HUES48 (cell line): Measurements from ENCODE around the gene SPTBN2.

ENCODE experiments used
- H3K27ac ChIP-seq: one replicate; pipeline ENCODE4 v1.7.0; 2013; ENCODE audit warnings: low read depth, low read length, inconsistent platforms
- H3K27me3 ChIP-seq: 2 replicates; pipeline ENCODE4 v1.6.1; 2013; ENCODE audit warnings: mild to moderate bottlenecking, low read length; ENCODE audit not compliant: control insufficient read depth, insufficient read depth
- H3K36me3 ChIP-seq: 2 replicates; pipeline ENCODE4 v1.6.1; 2013; ENCODE audit warnings: low read length; ENCODE audit not compliant: control insufficient read depth, insufficient read depth
- H3K4me1 ChIP-seq: 2 replicates; pipeline ENCODE4 v1.6.1; 2013; ENCODE audit warnings: mild to moderate bottlenecking, low read length; ENCODE audit not compliant: control insufficient read depth, insufficient read depth
- H3K4me3 ChIP-seq: 2 replicates; pipeline ENCODE4 v1.5.1; 2013; ENCODE audit warnings: mild to moderate bottlenecking, low read depth, low read length
- H3K9ac ChIP-seq: 2 replicates; pipeline ENCODE4 v1.6.1; 2013; ENCODE audit warnings: mild to moderate bottlenecking, low read depth, low read length, moderate library complexity
- H3K9me3 ChIP-seq: 2 replicates; pipeline ENCODE4 v1.6.1; 2013; ENCODE audit warnings: low read length; ENCODE audit not compliant: control insufficient read depth, insufficient read depth

SPTBN2 gene

DNA sequence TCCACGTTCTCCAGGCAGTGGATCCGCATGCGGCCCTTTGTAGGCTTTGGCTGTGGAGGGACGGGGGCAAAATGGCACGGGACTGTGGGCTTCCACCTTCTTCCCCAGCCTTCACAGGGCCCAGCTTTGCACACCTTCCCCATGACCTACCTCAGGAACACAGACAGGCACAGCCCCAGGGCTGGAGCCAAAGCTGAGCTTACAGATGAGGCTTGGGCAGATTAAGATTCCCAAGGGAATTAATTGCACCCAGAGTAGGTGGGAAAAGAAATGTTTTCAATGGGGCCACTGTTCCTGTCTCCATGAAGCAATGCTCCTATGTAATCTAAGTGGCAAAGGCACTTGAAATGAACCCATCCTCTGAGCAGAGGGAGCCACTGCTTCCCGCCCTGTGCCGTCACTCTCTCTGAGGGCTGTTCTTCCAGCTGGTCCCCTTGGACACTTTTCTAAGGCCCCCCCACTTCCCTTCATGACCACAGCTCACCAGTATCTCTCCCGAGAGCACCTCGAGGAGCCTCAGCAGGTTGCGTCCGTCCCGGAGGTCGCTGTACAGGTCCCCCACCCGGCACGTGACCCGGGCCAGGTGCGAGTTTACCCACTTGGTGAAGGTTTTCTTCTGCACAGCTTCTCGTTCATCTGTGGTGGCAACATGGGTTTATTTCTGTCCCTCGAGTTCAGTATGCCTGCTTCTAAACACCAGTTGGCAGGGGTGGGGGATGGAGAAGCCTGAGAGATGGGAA is 13.5 kb downstream of the SPTBN2 start:
- Histone ChIP-seq H3K9me3 (no peaks in the 10 kb centered on the region), H3K36me3 (peaks cover 69% of the 10 kb centered on the region), H3K27me3 (no peaks in the 10 kb centered on the region), H3K4me1 (peaks cover 20% of the 10 kb centered on the region), H3K27ac (no peak overlapping the region), H3K9ac (no peak overlapping the region), H3K4me3 (no peak overlapping the region)

DNA sequence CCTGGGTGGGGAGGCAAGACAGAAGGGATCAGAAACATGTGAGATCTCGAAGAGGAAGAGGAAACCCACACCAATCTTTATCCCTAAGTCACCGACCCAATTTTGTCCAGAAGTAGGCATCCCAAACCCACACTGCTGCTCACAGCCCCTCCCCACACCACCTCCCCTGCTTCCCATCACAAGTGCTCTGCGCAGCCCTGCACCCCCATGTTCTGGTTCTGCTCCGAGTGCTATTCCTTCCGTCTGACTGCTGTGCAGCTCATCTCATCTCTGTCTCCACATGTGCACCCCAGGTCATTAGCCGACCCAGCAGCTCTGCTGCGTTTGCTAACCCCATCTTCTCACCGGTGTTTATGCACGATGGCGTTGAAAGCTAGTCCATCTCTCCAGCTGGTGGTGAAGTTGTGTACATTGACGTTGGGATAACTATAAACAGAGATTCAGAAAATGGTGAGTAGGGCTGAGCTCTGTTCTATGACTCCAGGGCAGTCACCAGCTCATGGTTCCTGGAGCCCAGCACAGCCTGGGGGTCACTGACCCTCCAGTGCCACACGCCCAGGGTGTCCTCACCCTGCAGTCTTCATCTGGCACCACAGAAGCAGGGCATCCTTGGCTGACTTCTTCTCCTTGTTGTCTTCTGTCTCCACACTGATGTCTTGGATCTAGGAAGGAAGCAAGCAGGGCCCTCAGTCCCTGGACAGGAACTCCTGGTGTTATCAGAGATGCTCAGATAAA is 15.1 kb downstream of the SPTBN2 start:
- H3K9me3 ChIP-seq: no peaks in the 10 kb centered on the region
- H3K9ac ChIP-seq: no peak overlapping the region
- peaks cover 11% of the 10 kb centered on the region; the same call in 1 of the 2 replicates for H3K4me1 ChIP-seq
- peaks cover 75% of the 10 kb centered on the region for H3K36me3 ChIP-seq
- H3K4me3 ChIP-seq: no peak overlapping the region
- no peaks in the 10 kb centered on the region for H3K27me3 ChIP-seq
- H3K27ac ChIP-seq: no peak overlapping the region

DNA sequence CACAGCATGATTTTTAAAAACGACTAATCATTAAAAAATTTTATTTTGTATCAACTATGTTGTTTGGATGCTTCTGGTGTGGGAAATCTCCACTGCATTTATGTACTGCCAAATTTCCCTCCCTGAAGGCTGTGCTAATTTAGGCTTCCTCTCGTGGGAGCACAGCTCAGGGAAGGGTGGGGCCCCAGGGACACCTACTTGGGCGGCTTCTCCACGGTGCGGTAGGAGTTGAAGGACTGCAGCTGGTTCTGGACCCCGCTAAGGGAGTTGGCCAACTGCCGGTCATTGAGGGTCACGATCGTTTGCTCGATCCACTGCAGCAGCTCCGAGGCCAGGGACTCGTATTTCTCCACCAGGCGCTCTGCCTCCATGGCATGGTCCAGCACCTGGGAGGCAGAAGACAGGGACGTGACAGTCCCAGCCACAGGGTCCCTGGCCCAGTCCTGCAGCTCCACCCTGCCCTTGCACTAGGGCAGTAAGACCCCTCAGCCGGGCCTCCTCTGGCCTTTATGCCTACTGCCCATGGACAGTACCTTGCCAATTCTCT is 18.6 kb downstream of the SPTBN2 start:
- Histone ChIP-seq H3K36me3 (peaks cover 91% of the 10 kb centered on the region), H3K9me3 (no peaks in the 10 kb centered on the region), H3K9ac (no peak overlapping the region), H3K27ac (no peak overlapping the region), H3K27me3 (no peaks in the 10 kb centered on the region), H3K4me3 (no peak overlapping the region), H3K4me1 (no peaks in the 10 kb centered on the region)

GRCh38 chr11:66708701-66709100 is 20.3 kb downstream of the SPTBN2 start:
- no peaks in the 10 kb centered on the region for H3K4me1 ChIP-seq
- no peaks in the 10 kb centered on the region for H3K9me3 ChIP-seq
- no peak overlapping the region for H3K9ac ChIP-seq
- H3K27ac ChIP-seq: no peak overlapping the region
- no peaks in the 10 kb centered on the region for H3K27me3 ChIP-seq
- peaks cover 87% of the 10 kb centered on the region for H3K36me3 ChIP-seq
- no peak overlapping the region for H3K4me3 ChIP-seq

DNA sequence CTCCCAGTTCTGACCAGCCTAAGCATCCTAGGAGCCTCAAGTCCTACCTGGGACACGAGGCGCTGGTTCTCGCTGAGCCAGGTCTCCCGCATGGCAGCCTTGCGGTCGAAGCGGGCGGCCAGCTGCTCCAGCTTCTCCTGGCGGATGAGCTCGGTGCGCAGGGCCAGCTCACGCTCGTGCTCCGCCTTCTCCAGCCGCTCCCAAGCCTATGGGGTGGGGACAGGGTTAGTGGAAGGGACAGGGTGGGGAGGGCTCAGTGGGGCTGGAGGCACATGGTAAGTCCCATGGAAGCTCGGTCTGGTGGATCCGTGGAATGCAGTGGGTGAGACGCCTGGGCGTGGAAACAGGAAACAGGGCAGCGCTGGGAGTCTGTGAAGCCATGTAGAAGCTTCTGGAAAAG is 20.9 kb downstream of the SPTBN2 start:
- Histone ChIP-seq H3K36me3 (peaks cover 81% of the 10 kb centered on the region), H3K9ac (no peak overlapping the region), H3K27ac (no peak overlapping the region), H3K9me3 (no peaks in the 10 kb centered on the region), H3K27me3 (no peaks in the 10 kb centered on the region), H3K4me1 (no peaks in the 10 kb centered on the region), H3K4me3 (no peak overlapping the region)

DNA sequence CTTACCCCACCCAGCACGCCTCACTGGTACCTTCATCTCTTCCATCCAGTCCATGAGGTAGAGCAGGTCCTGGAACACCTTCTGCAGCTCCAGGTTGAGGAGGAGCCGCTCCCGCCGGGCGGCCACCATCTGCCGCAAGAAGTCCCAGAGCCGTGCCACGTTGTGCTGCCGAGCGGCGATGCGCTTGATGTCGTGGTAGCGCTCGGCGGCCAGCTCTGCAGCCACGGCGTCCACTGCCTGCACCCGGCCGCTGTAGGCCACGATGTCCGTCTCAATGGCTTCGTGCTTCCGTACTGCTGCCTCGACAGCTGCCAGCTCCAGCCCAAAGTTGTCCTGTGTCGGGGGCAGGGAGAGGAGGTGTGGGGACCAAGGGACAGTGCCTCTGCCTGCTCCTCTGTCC is 21.5 kb downstream of the SPTBN2 start:
- no peak overlapping the region for H3K4me3 ChIP-seq
- H3K27me3 ChIP-seq: no peaks in the 10 kb centered on the region
- no peak overlapping the region for H3K27ac ChIP-seq
- peaks cover 75% of the 10 kb centered on the region for H3K36me3 ChIP-seq
- no peak overlapping the region for H3K9ac ChIP-seq
- no peaks in the 10 kb centered on the region for H3K4me1 ChIP-seq
- no peaks in the 10 kb centered on the region for H3K9me3 ChIP-seq

DNA sequence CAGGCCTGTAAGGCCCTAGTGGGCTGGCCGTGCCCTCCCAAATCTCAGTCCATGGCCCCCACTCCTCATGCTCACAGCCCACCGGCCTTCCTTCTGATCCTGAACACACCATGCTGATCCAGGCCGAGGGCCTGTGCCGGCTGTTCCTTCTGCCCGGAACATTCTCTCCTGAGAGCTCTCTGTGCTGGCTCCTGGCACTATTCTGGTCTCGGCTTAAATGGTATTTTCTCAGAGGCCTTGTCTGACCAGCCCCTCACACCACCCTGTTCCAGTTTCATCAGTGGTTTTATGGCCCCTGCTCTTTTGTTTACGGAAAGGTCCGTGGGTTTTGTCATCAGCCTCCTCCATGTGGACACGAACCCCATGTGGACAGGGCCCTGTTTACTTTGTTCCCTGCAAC is 22.0 kb downstream of the SPTBN2 start:
- Histone ChIP-seq H3K9me3 (no peaks in the 10 kb centered on the region), H3K4me3 (no peak overlapping the region), H3K36me3 (peaks cover 75% of the 10 kb centered on the region), H3K9ac (no peak overlapping the region), H3K4me1 (no peaks in the 10 kb centered on the region), H3K27ac (no peak overlapping the region), H3K27me3 (no peaks in the 10 kb centered on the region)

- Histone ChIP-seq H3K36me3 (peaks cover 75% of the 10 kb centered on the region), H3K4me1 (no peaks in the 10 kb centered on the region), H3K9ac (no peak overlapping the region), H3K9me3 (no peaks in the 10 kb centered on the region), H3K27ac (no peak overlapping the region), H3K27me3 (no peaks in the 10 kb centered on the region), H3K4me3 (no peak overlapping the region)
Observed at GRCh38 chr11:66705587-66706335, 23.3 kb downstream of the SPTBN2 start.

- Histone ChIP-seq H3K27ac (no peak overlapping the region), H3K4me3 (no peak overlapping the region), H3K4me1 (no peaks in the 10 kb centered on the region), H3K27me3 (no peaks in the 10 kb centered on the region), H3K36me3 (peaks cover 76% of the 10 kb centered on the region), H3K9me3 (no peaks in the 10 kb centered on the region), H3K9ac (no peak overlapping the region)
Observed at GRCh38 chr11:66704659-66705360, 24.2 kb downstream of the SPTBN2 start.

DNA sequence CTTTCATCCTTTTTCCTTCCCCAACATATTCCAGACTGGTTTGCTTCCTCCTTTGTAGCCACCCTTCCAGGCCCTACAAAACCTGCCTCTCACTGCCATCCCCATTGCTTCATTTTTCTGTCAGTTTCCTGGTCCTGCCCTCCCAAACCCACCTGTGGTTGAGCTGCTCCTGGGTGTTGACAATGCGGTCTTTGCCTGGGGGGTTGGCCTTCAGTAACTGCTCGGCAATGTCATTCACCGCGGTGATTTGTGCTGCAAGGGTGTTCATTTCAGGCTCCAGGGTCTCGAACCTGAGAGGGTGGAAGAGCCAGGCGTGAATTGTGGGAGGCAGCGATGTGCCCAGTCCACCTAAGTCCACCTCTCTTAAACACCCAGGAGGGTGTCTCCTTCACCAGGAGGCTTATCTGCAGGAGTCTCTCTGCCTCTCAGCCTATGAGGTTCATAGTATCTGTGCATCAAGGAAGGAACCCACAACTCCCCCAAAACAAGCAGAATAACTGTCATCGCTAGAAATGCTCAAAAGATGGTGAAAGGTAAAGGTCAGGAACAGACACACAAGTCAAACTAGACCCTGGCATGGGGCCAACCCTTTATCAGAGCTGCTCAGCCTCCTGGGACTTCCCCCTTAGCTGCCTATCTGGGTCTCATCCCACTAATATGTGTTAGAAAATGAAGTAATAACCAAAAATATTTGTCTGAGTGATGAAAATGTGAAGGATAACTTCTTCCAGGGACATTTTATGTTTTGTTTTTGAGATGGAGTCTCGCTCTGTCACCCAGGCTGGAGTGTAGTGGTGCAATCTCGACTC is 27.4 kb downstream of the SPTBN2 start:
- Histone ChIP-seq H3K9ac (no peak overlapping the region), H3K9me3 (no peaks in the 10 kb centered on the region), H3K4me3 (no peak overlapping the region), H3K4me1 (no peaks in the 10 kb centered on the region), H3K36me3 (peaks cover 77% of the 10 kb centered on the region), H3K27ac (no peak overlapping the region), H3K27me3 (no peaks in the 10 kb centered on the region)
